GM12874 (cell line): ENCODE data around the gene LUZP2.

Experiments used
- TF ChIP-seq, protein P1 (sequence below): IDR thresholded peaks from 2 replicates; pipeline ENCODE4 v1.5.1; 2011; ENCODE audit warnings: low read depth, mild to moderate bottlenecking, control low read depth, low read length, moderate library complexity; ENCODE audit not compliant: insufficient read depth

LUZP2 gene

GRCh38 chr11:24560324-24560723 is 63.5 kb downstream of the LUZP2 start:
- TF ChIP-seq, protein P1, sequence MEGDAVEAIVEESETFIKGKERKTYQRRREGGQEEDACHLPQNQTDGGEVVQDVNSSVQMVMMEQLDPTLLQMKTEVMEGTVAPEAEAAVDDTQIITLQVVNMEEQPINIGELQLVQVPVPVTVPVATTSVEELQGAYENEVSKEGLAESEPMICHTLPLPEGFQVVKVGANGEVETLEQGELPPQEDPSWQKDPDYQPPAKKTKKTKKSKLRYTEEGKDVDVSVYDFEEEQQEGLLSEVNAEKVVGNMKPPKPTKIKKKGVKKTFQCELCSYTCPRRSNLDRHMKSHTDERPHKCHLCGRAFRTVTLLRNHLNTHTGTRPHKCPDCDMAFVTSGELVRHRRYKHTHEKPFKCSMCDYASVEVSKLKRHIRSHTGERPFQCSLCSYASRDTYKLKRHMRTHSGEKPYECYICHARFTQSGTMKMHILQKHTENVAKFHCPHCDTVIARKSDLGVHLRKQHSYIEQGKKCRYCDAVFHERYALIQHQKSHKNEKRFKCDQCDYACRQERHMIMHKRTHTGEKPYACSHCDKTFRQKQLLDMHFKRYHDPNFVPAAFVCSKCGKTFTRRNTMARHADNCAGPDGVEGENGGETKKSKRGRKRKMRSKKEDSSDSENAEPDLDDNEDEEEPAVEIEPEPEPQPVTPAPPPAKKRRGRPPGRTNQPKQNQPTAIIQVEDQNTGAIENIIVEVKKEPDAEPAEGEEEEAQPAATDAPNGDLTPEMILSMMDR, result no peak

- TF ChIP-seq, protein P1, result no peak
Measured at GRCh38 chr11:24567380-24567779, 70.5 kb downstream of the LUZP2 start.

- TF ChIP-seq, protein P1, result no peak
Measured at GRCh38 chr11:24572376-24572775, 75.5 kb downstream of the LUZP2 start.

- TF ChIP-seq, protein P1, result no peak
Measured at GRCh38 chr11:24574461-24574860, 77.6 kb downstream of the LUZP2 start.

GRCh38 chr11:24575392-24575791 is 78.5 kb downstream of the LUZP2 start:
- TF ChIP-seq, protein P1, result no peak

DNA sequence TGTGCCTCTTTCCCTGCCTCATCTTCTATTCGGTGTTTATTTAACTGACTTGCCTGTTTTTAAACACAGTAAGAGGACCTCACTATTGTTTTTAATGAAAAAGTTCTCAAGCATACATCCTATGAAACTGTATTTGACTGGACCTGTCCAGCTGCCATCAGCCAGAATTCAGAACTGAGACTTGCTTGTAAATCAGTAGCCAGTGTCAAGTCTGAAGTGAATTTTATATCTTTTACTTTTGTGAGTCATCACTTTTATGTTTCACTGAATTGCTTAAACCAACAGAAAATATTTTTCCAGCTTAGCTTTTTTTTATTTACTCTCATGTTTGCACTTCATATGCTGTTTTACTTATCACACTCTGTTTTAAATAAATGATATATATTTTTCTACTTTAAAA is 88.3 kb downstream of the LUZP2 start:
- TF ChIP-seq, protein P1, result no peak

GRCh38 chr11:24587635-24588034 is 90.8 kb downstream of the LUZP2 start:
- TF ChIP-seq, protein P1, result no peak

- TF ChIP-seq, protein P1, result no peak
Measured at GRCh38 chr11:24588081-24588480, 91.2 kb downstream of the LUZP2 start.
